GM21825 (cell line): ENCODE data around the gene HRCT1.

ENCODE experiments used
- ATAC-seq: cut with Tn5 transposase; IDR thresholded peaks from one replicate; pipeline ENCODE4 v1.9.1; 2021; ENCODE audit warnings: mild to moderate bottlenecking, moderate library complexity; ENCODE audit not compliant: unreplicated experiment

Gene HRCT1

DNA sequence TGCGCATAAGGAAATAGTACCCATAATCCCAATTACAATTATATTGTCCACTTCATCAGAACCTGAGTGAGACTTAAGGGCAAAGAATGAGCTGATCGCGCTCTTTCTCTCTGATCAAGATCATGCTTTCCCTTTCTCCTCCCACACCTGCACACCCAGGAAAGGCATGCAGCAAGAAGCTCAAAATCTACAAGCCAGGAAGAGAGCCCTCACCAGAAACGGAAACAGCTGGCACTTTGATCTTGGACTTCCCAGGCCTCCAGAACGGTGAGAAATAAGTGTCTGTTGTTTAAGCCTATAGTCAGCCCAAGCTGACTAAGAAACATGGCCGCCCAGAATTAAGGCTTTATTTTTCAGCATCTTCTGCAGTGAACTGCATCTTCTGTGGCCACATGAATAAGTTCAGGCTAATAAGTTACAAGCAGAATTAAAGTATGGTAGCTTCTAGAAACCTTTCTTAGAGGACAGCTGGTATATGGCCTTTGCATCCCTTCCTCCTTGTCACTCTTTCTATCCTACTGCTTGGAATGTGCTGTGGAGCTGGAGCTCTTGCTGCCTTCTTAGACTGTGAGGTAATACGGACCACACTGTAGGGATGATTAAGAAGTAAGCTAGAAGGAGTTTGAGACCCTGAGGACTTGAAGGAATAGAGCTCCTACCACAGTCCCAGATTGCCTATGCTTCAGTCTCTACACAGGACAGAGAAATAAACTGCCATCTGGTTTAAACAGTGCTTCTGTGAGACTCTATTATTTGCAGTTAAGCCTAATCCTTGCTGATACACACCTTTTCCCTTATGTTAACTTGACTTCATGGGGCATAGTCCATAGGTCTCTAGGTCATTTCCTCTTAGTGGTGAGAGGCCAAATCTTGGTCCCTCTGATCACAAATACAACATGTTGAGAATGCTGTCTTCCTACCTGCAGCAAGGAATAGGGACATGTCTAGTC lies 34.7 kb downstream of the HRCT1 start:
- ATAC-seq = no peak

- ATAC-seq = no peak
These were observed 36.3 kb downstream of the HRCT1 start for GRCh38 chr9:35942286-35942685.

DNA sequence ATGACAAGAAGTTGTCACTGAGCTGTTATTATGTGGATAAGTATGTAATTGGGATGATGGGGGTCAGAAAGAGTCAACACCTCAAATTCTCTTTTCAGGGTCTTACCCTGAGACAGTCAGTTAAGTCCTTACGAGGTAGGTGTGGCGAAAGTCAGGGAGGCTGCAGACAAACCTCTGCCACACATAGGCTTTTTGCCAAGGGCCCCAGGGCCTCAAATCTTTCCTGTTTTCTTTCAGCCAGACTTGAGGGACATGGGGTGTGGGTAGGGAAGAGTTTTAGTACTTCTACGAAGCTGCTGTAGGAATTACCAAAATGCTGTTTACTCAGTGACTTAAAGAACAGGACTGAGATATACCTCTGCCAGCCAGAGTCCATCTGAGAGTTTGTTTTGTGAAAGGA lies 38.2 kb downstream of the HRCT1 start:
- no peak for ATAC-seq

GRCh38 chr9:35944841-35945240 lies 38.8 kb downstream of the HRCT1 start:
- no peak for ATAC-seq

DNA sequence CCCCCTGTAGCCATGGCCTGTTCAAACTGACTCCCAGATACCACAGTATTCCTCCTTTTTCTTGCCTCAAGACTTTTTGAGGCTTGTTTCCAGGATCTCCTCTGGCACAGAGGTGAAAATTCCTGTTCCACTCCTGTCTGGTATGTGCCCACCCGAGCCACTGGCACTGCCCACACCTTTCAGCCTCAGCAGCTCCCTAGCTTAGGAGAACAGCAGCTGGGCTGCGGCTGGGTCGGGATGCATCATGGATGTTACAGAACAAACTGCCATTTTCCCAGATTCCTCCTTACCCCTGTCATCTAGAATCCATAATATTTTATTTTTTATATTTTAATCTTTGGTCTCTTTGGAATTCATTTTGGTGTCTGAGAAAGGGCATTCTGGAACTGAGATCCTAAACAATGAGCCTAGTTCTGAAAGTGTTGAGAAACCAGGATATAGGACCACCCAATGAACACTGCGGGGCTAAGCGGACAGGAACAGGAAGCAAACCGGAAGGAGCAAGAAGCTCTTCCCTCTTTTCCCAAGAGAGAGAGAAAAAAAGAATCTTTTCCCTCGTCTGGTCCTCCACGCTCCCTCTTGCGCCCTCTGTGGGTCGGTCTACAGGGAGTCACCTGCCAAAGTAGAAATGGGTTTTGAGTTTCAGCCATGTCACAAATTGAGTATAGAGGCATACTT lies 39.5 kb downstream of the HRCT1 start:
- ATAC-seq = no peak

DNA sequence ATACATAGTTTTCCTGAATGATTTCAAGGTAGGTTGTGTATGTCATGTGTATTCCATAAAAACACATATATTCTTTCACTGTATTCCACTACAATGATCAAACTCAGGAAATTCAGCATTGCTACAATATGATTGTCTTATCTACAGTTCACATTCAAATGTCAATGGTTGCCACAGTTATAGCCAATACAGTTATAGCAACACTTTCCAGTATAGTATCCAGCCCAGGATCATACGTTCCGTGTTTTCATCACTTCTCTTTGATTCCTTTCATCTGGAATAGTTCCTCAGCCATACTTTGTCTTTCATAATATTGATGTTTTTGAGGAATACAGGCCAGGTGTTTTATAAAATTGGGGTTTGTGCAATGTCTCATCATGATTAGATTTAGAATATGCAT lies 42.4 kb downstream of the HRCT1 start:
- ATAC-seq = no peak

GRCh38 chr9:35948901-35949318 lies 42.9 kb downstream of the HRCT1 start:
- no peak for ATAC-seq

GRCh38 chr9:35951736-35952135 lies 45.7 kb downstream of the HRCT1 start:
- no peak for ATAC-seq

DNA sequence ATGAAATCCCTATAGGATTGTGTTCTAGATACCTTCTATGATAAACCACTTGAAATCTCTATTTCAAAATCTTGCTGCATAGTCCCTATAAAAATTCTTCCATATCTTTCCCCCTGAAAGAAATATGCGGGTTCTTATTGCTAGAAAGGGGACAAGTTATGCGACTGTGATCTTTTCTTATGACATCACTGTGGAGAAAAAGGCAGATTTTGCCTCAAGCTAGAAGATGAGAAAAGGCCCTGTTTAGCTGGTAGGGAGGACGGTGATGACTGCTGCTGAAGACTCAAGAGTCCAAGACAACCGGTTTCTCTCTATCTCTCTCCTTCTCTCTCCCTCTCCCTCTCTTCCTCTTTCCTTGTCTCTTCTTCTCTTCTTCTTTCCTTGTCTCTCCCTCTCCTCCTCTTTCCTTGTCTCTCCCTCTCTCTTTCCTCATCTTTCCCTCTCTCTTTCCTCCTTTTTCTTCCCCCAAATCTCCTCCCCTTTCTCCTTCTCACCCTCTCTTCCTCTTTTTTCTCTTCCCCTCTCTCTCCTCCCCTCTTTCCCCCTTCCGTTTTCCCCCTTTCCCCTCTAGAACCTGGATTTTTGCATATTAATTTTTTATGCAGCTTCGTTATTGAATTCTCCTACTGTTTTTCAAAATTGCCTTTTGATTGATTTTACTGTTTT lies 46.7 kb downstream of the HRCT1 start:
- ATAC-seq = no peak

DNA sequence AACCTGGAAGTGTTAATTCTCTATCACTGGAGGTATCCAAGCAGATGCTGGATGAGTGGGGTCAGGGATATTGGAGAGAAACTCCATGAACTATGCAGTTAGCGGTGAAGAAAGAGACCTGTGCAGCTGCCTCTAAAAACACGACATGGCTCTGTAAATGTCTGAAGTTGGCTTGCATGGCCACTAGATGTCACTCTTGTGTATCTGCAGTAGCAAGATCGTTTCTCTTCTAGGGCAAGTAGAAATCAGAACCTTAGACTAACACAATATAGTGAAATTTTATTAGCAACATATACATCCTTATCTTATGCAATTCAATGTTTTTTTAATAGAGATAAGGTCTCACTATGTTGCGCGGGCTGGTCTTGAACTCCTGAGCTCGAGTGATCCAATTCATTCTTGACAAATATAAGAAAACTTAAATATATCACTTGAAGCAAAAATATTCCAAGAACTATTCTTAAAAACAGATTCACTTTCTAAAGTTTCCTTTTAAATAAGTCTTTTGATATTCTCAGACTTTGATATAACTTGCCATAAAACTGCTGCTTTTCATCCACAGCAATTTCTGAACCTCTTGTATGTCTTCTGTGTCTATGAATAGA lies 49.0 kb downstream of the HRCT1 start:
- no peak for ATAC-seq

GRCh38 chr9:35956651-35957050 lies 50.6 kb downstream of the HRCT1 start:
- no peak for ATAC-seq
